PC-3 (cell line): ENCODE measurements around the gene VSIG2. TPM values are rescaled to one million over a fixed set of nuclear protein-coding genes. Genes with fewer than 3 reads are reported as not detected.
A peak's percentile ranks its signal among the peaks of the same experiment; 100 is the strongest.

Experiments
- ATAC-seq: fragments of 200-7000 bp; cut with Tn5 transposase; 2 replicates; pipeline ENCODE4 v1.9.1; 2020; ENCODE audit warnings: mild to moderate bottlenecking, moderate library complexity
- BruUV-seq: library from RNA; stranded (reverse); fragments of 400-500 nt; replicated peaks from 2 replicates; lab custom pipeline; 2021; lab: Mats Ljungman, UMichigan
- CTCF ChIA-PET: fragments of 300-600 bp; sonication (Branson Sonifier 250); formaldehyde crosslinking; loops from one replicate; lab custom pipeline; 2022; ENCODE audit warnings: antibody characterized with exemption; lab: Charles Lee
- POLR2A ChIA-PET: fragments of 300-600 bp; sonication (Branson Sonifier 250); formaldehyde crosslinking; loops from one replicate; lab custom pipeline; 2022; ENCODE audit warnings: antibody characterized with exemption; ENCODE audit not compliant: unreplicated experiment; lab: Charles Lee
- DNase-seq: peaks from one replicate; pipeline ENCODE4 v3.0.0-alpha.2; 2015
- H2AFZ ChIP-seq: fragments of 300-600 bp; sonication (generic); 2 replicates; pipeline ENCODE4 v1.6.0; 2016; ENCODE audit warnings: antibody characterized with exemption, low read length
- H3F3A ChIP-seq: fragments of 300-600 bp; sonication (generic); one replicate; pipeline ENCODE4 v1.6.0; 2017; ENCODE audit warnings: antibody characterized with exemption, low read length, control low read depth, mild to moderate bottlenecking; ENCODE audit not compliant: unreplicated experiment
- H3K27ac ChIP-seq: fragments of 300-600 bp; sonication (generic); 2 replicates; pipeline ENCODE4 v1.5.1; 2016; ENCODE audit warnings: mild to moderate bottlenecking, low read length
- H3K27me3 ChIP-seq: fragments of 300-600 bp; sonication (generic); 2 replicates; pipeline ENCODE4 v1.6.1; 2016; ENCODE audit warnings: low read length, mixed read lengths
- H3K36me3 ChIP-seq: fragments of 300-600 bp; sonication (generic); 2 replicates; pipeline ENCODE4 v1.6.1; 2016; ENCODE audit warnings: low read depth, mixed run types, low read length, mixed read lengths
- H3K4me1 ChIP-seq: fragments of 300-600 bp; sonication (generic); 2 replicates; pipeline ENCODE4 v1.5.1; 2016; ENCODE audit warnings: low read length; ENCODE audit not compliant: insufficient read depth
- H3K4me2 ChIP-seq: fragments of 300-600 bp; sonication (generic); 2 replicates; pipeline ENCODE4 v1.6.0; 2016; ENCODE audit warnings: low read length
- H3K4me3 ChIP-seq: fragments of 300-600 bp; sonication (generic); 2 replicates; pipeline ENCODE4 v1.5.1; 2016; ENCODE audit warnings: mild to moderate bottlenecking, low read length, mixed read lengths
- H3K79me2 ChIP-seq: fragments of 300-600 bp; sonication (generic); 2 replicates; pipeline ENCODE4 v1.6.1; 2017; ENCODE audit warnings: low read length, mixed read lengths
- H3K9ac ChIP-seq: fragments of 300-600 bp; sonication (generic); 2 replicates; pipeline ENCODE4 v1.6.0; 2016; ENCODE audit warnings: mild to moderate bottlenecking, low read length
- H3K9me2 ChIP-seq: fragments of 300-600 bp; sonication (generic); replicated peaks from 2 replicates; pipeline ENCODE4 v1.6.1; 2016; ENCODE audit warnings: mixed run types, low read length, mixed read lengths
- H3K9me3 ChIP-seq: fragments of 300-600 bp; sonication (generic); 2 replicates; pipeline ENCODE4 v1.6.1; 2016; ENCODE audit warnings: low read length, mixed read lengths
- H4K20me1 ChIP-seq: fragments of 300-600 bp; sonication (generic); 2 replicates; pipeline ENCODE4 v1.6.1; 2016; ENCODE audit warnings: low read length, mixed read lengths
- CTCF ChIP-seq: fragments of 300-600 bp; sonication (generic); conservative IDR thresholded peaks from 2 replicates; pipeline ENCODE4 v1.5.1; 2017; ENCODE audit warnings: antibody characterized with exemption, low read depth, mild to moderate bottlenecking, low read length
- EZH2 ChIP-seq: fragments of 300-600 bp; sonication (generic); IDR thresholded peaks from one replicate; pipeline ENCODE4 v1.6.1; 2017; ENCODE audit warnings: antibody characterized with exemption, mild to moderate bottlenecking, low read length; ENCODE audit not compliant: unreplicated experiment
- EZH2phosphoT487 ChIP-seq: fragments of 300-600 bp; sonication (generic); IDR thresholded peaks from 2 replicates; pipeline ENCODE4 v1.6.1; 2018; ENCODE audit warnings: mild to moderate bottlenecking, antibody characterized with exemption, low read length, borderline replicate concordance
- intact Hi-C: fragments of 100-400 bp; cut with micrococcal nuclease; formaldehyde crosslinking; loops from 2 replicates; pipeline ENCODE4 v1.9.0; 2023
- total RNA-seq: library from RNA; depleted of rRNA; stranded (reverse); fragments of >200 nt; gene quantifications from 2 replicates; pipeline ENCODE4 v1.2.3, GENCODE V29; 2014

Gene VSIG2
- total RNA-seq, 1 experiment from 2014 or later: not detected

- DNase-seq: no peak
- POLR2A ChIA-PET: no interaction called here
- Histone ChIP-seq H3K27me3 (no peaks in the 10 kb centered on the region), H3K9me3 (no peaks in the 10 kb centered on the region), H3K4me3 (no peak overlapping the region), H3K9me2 (no peaks in the 10 kb centered on the region), H4K20me1 (no peaks in the 10 kb centered on the region), H3F3A (no peaks in the 10 kb centered on the region), H3K36me3 (no peaks in the 10 kb centered on the region), H3K79me2 (no peaks in the 10 kb centered on the region), H3K4me1 (peaks cover 37% of the 10 kb centered on the region), H3K4me2 (peak overlapping the region; percentile 84; the same call in 1 of the 2 replicates), H2AFZ (0 out of 2 replicates have a peak overlapping the region, but pooled peaks have one; percentile 51), H3K9ac (no peak overlapping the region), H3K27ac (no peak overlapping the region)
- ATAC-seq: no peak
- BruUV-seq: no TSS peak
- TF ChIP-seq EZH2 (no peak), CTCF (no peak), EZH2phosphoT487 (no peak)
- CTCF ChIA-PET: interaction anchor here (0.6 to 1.3 kb wide), 2 partner anchors 20 to 89 kb away, joined by 3 to 10 read pairs; no protein-coding TSS in a partner anchor
- intact Hi-C loops: loop anchor here (1.0 to 10.0 kb wide), 3 partner anchors 15 to 90 kb away; partner anchors contain the start of gene ESAM
These were observed 4.5 kb downstream of the VSIG2 start for GRCh38 chr11:124747406-124748099.

GRCh38 chr11:124746621-124747243 lies 5.3 kb downstream of the VSIG2 start:
- DNase-seq (peak; percentile 79), ATAC-seq (peak; percentile 83)
- Histone ChIP-seq H3K79me2 (no peaks in the 10 kb centered on the region), H3K9me3 (no peaks in the 10 kb centered on the region), H3K9ac (no peak overlapping the region), H3K4me3 (peak overlapping the region; percentile 67), H3K36me3 (no peaks in the 10 kb centered on the region), H3K27me3 (no peaks in the 10 kb centered on the region), H4K20me1 (no peaks in the 10 kb centered on the region), H3K27ac (no peak overlapping the region), H3F3A (no peaks in the 10 kb centered on the region), H3K9me2 (no peaks in the 10 kb centered on the region), H2AFZ (peak overlapping the region; percentile 88), H3K4me2 (peak overlapping the region; percentile 84), H3K4me1 (peaks cover 36% of the 10 kb centered on the region)
- intact Hi-C loops: loop anchor here (1.0 to 10.0 kb wide), 3 partner anchors 16 to 91 kb away; partner anchors contain the start of gene ESAM
- TSS peak; percentile 41 for BruUV-seq
- POLR2A ChIA-PET: interaction anchor here (1.1 kb wide), 1 partner anchor 73 kb away, joined by 3 read pairs; the partner anchor contains the start of genes SIAE and SPA17
- TF ChIP-seq EZH2phosphoT487: no peak
- TF ChIP-seq CTCF: peak; percentile 74
- TF ChIP-seq EZH2: no peak
- CTCF ChIA-PET: interaction anchor here (0.6 to 1.3 kb wide), 7 partner anchors 12 to 90 kb away, joined by 3 to 10 read pairs (median 3); no protein-coding TSS in a partner anchor
